Activated CD8-positive, alpha-beta memory T cell treated with anti-CD3 and anti-CD28 coated beads, Interleukin-2, amount 50 U/mL, for 4 hours (primary cell): ENCODE results near the gene PCSK4.
A peak's percentile ranks its signal among the peaks of the same experiment; 100 is the strongest.
"Not testable (repeated sequence)": the region's sequence is repeated elsewhere in the genome, so short reads cannot be mapped to it uniquely, and the experiment has no call there.

Source experiments
- DNase-seq: peaks from one replicate; pipeline ENCODE4 v3.0.0-alpha.2; 2020

The PCSK4 gene

GRCh38 chr19:1486720-1487575 is 3.2 kb downstream of the PCSK4 start:
- DNase-seq = peak; percentile 13

- no peak for DNase-seq
These were observed 6.1 kb downstream of the PCSK4 start for GRCh38 chr19:1483979-1484428.

GRCh38 chr19:1483131-1483978 is 6.8 kb downstream of the PCSK4 start:
- peak; percentile 14 for DNase-seq

GRCh38 chr19:1482361-1483130 is 7.6 kb downstream of the PCSK4 start:
- DNase-seq = no peak

GRCh38 chr19:1481893-1482360 is 8.2 kb downstream of the PCSK4 start:
- peak; percentile 16 for DNase-seq

GRCh38 chr19:1481224-1481892 is 8.8 kb downstream of the PCSK4 start:
- DNase-seq = no peak

- peak; percentile 92 for DNase-seq
These were observed 11.0 kb downstream of the PCSK4 start, which contains the start of gene C19orf25 for GRCh38 chr19:1478934-1479707. Gene C19orf25, minus strand, starts transcription at chr19:1479215. Its CDS starts 312 bp downstream, at chr19:1478903.

- not testable (repeated sequence) for DNase-seq
These were observed 13.1 kb downstream of the PCSK4 start for GRCh38 chr19:1477056-1477455.

- DNase-seq = peak; percentile 14
These were observed 14.3 kb downstream of the PCSK4 start for GRCh38 chr19:1475751-1476437.

- DNase-seq = peak; percentile 12
These were observed 15.3 kb downstream of the PCSK4 start for GRCh38 chr19:1474765-1475351.

GRCh38 chr19:1474011-1474764 is 16.0 kb downstream of the PCSK4 start:
- DNase-seq = no peak

- no peak for DNase-seq
These were observed 16.9 kb downstream of the PCSK4 start for GRCh38 chr19:1473085-1473851.

- DNase-seq = no peak
These were observed 17.7 kb downstream of the PCSK4 start for GRCh38 chr19:1472231-1473084.

- no peak for DNase-seq
These were observed 18.5 kb downstream of the PCSK4 start for GRCh38 chr19:1471515-1472160.

GRCh38 chr19:1471010-1471514 is 19.1 kb downstream of the PCSK4 start:
- DNase-seq = no peak

- DNase-seq = peak; percentile 72
These were observed 19.7 kb downstream of the PCSK4 start for GRCh38 chr19:1470305-1471009.

GRCh38 chr19:1470055-1470304 is 20.2 kb downstream of the PCSK4 start:
- no peak for DNase-seq
